H1 (cell line): ENCODE data around the gene GPRC5D. TPM values are rescaled to one million over a fixed set of nuclear protein-coding genes. Genes with fewer than 3 reads are reported as not detected.

Experiments used
- SP2 ChIP-seq: IDR thresholded peaks from 2 replicates; pipeline ENCODE4 v1.6.1; 2012; ENCODE audit warnings: mild to moderate bottlenecking, low read length, inconsistent platforms
- polyA plus RNA-seq, 7 experiments: library from polyadenylated mRNA; depleted of rRNA in 3 of 7; stranded (reverse) in 5 of 7; unstranded in 2 of 7; fragments of >200 nt in 5 of 7; fragments of 200-250 nt in 2 of 7; gene quantifications; 1 replicate in 5 of 7; 2 replicates in 1 of 7; 4 replicates in 1 of 7; pipeline versions ENCODE4 v1.2.1 to v1.2.3, GENCODE V29; 2011 to 2013; ENCODE audit warnings: missing spikeins in 2 of 7, mixed read lengths in 2 of 7
- total RNA-seq: library from RNA; stranded (reverse); fragmentation: NEBNext Ultra II Directional; extraction: Animal tissue kit (Norgen Biotek cat#: 25700); gene quantifications from 2 replicates; pipeline ENCODE4 v1.2.1, GENCODE V29; 2021
- TF ChIP-seq, protein P1 (sequence below): IDR thresholded peaks from 2 replicates; pipeline ENCODE4 v1.6.1; 2012; ENCODE audit warnings: low read length, inconsistent platforms

Gene GPRC5D
- total and polyA plus RNA-seq, 2 of the 8 experiments (the other 6 are each of a cell fraction or from before 2014, with no cell fraction given) = 0.45 TPM; not detected in 1

DNA sequence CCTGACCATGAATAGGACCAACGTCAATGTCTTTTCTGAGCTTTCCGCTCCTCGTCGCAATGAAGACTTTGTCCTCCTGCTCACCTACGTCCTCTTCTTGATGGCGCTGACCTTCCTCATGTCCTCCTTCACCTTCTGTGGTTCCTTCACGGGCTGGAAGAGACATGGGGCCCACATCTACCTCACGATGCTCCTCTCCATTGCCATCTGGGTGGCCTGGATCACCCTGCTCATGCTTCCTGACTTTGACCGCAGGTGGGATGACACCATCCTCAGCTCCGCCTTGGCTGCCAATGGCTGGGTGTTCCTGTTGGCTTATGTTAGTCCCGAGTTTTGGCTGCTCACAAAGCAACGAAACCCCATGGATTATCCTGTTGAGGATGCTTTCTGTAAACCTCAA, 43.3 kb downstream of the GPRC5D start (continued):
- TF ChIP-seq, protein P1, sequence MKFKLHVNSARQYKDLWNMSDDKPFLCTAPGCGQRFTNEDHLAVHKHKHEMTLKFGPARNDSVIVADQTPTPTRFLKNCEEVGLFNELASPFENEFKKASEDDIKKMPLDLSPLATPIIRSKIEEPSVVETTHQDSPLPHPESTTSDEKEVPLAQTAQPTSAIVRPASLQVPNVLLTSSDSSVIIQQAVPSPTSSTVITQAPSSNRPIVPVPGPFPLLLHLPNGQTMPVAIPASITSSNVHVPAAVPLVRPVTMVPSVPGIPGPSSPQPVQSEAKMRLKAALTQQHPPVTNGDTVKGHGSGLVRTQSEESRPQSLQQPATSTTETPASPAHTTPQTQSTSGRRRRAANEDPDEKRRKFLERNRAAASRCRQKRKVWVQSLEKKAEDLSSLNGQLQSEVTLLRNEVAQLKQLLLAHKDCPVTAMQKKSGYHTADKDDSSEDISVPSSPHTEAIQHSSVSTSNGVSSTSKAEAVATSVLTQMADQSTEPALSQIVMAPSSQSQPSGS = no peak
- TF ChIP-seq SP2 = no peak
